H1 (cell line): ENCODE data around the gene BICDL1. TPM values are rescaled to one million over a fixed set of nuclear protein-coding genes. Genes with fewer than 3 reads are reported as not detected.

Experiments
- CTCF ChIA-PET: fragments of 300-600 bp; sonication (Branson Sonifier 250); formaldehyde crosslinking; loops from one replicate; lab custom pipeline; 2021; ENCODE audit not compliant: partially characterized antibody; lab: Charles Lee
- POLR2A ChIA-PET: fragments of 300-600 bp; sonication (Branson Sonifier 250); formaldehyde crosslinking; loops from one replicate; lab custom pipeline; 2021; ENCODE audit warnings: inconsistent platforms; ENCODE audit not compliant: partially characterized antibody; lab: Charles Lee
- DNase-seq, 2 experiments: peaks; one replicate each; pipeline versions ENCODE4 v3.0.0 to v3.0.0-alpha.2; 2010 to 2022; ENCODE audit warnings: low spot score in 2 of 2, low read depth in 1 of 2, mixed read lengths in 1 of 2
- FAIRE-seq: peaks from 2 replicates; lab custom pipeline; 2011; peaks lifted over from hg19 to GRCh38; lab: Jason Lieb, UNC
- H2AFZ ChIP-seq: 2 replicates; pipeline ENCODE4 v1.8.1; 2012; ENCODE audit warnings: low read length, inconsistent platforms
- H2AK5ac ChIP-seq: 2 replicates; pipeline ENCODE4 v1.6.1; 2013; ENCODE audit warnings: low read depth, low read length
- H2BK120ac ChIP-seq: replicated peaks from 2 replicates; pipeline ENCODE3; 2013; ENCODE audit warnings: low read depth, low read length, inconsistent platforms
- H2BK12ac ChIP-seq: 2 replicates; pipeline ENCODE4 v1.6.1; 2013; ENCODE audit warnings: low read depth, low read length
- H2BK15ac ChIP-seq: 2 replicates; pipeline ENCODE4 v1.6.1; 2013; ENCODE audit warnings: low read length
- H2BK20ac ChIP-seq: 2 replicates; pipeline ENCODE4 v1.6.1; 2013; ENCODE audit warnings: low read length
- H2BK5ac ChIP-seq: 2 replicates; pipeline ENCODE4 v1.6.1; 2013; ENCODE audit warnings: low read depth, low read length
- H3K14ac ChIP-seq: 2 replicates; pipeline ENCODE4 v1.6.1; 2013; ENCODE audit warnings: inconsistent platforms; ENCODE audit not compliant: insufficient read length
- H3K18ac ChIP-seq: 2 replicates; pipeline ENCODE4 v1.6.1; 2013; ENCODE audit warnings: low read length; ENCODE audit errors: extremely low read depth
- H3K23ac ChIP-seq: 2 replicates; pipeline ENCODE4 v1.6.1; 2013; ENCODE audit warnings: inconsistent platforms; ENCODE audit not compliant: insufficient read length
- H3K23me2 ChIP-seq: 2 replicates; pipeline ENCODE4 v1.6.1; 2013; ENCODE audit warnings: low read depth, low read length
- H3K27ac ChIP-seq: 2 replicates; pipeline ENCODE4 v1.6.1; 2011; ENCODE audit warnings: low read depth, low read length, inconsistent platforms
- H3K27me3 ChIP-seq, 4 experiments: replicated peaks in 1 of 4; 1 replicate in 1 of 4; 2 replicates in 3 of 4; pipeline versions ENCODE4 v1.6.1 to v1.8.1; 2011 to 2013; ENCODE audit warnings: low read length in 3 of 4, mild to moderate bottlenecking in 3 of 4, inconsistent platforms in 2 of 4, mixed read lengths in 2 of 4, moderate library complexity in 1 of 4; ENCODE audit not compliant: control insufficient read depth in 3 of 4, insufficient read depth in 3 of 4; ENCODE audit errors: extremely low read depth in 1 of 4
- H3K36me3 ChIP-seq, 4 experiments: 2 replicates each; pipeline versions ENCODE4 v1.6.1 to v1.8.1; 2011 to 2013; ENCODE audit warnings: mild to moderate bottlenecking in 4 of 4, low read length in 3 of 4, moderate library complexity in 2 of 4, control low read depth in 1 of 4, inconsistent platforms in 1 of 4; ENCODE audit not compliant: insufficient read depth in 4 of 4, control insufficient read depth in 2 of 4
- H3K4ac ChIP-seq: replicated peaks from 2 replicates; pipeline ENCODE3; 2013; ENCODE audit warnings: low read length, low read depth, mixed read lengths, inconsistent platforms; ENCODE audit not compliant: insufficient read length
- H3K4me1 ChIP-seq, 4 experiments: replicated peaks in 1 of 4; 1 replicate in 1 of 4; 2 replicates in 3 of 4; pipeline versions ENCODE4 v1.6.1 to v1.8.1; 2011 to 2013; ENCODE audit warnings: low read length in 3 of 4, inconsistent platforms in 2 of 4, mixed read lengths in 1 of 4; ENCODE audit not compliant: insufficient read depth in 4 of 4, control insufficient read depth in 3 of 4
- H3K4me2 ChIP-seq, 2 experiments: 2 replicates each; pipeline versions ENCODE4 v1.6.1 to v1.8.1; 2011 to 2013; ENCODE audit warnings: low read depth in 2 of 2, low read length in 2 of 2, control low read depth in 1 of 2, inconsistent platforms in 1 of 2, mild to moderate bottlenecking in 1 of 2; ENCODE audit not compliant: insufficient read depth in 1 of 2
- H3K4me3 ChIP-seq, 4 experiments: fragments of 200-600, 300-600 bp in 1 of 4; sonication (generic), shearing (Covaris generic), sonication (Bioruptor Twin) in 1 of 4; 2 replicates each; pipeline versions ENCODE4 v1.5.1 to v1.8.1; 2011 to 2016; ENCODE audit warnings: low read length in 4 of 4, low read depth in 3 of 4, control low read depth in 2 of 4, inconsistent platforms in 2 of 4, mild to moderate bottlenecking in 2 of 4, mixed read lengths in 1 of 4, moderate library complexity in 1 of 4; ENCODE audit not compliant: insufficient read depth in 2 of 4; ENCODE audit errors: extremely low read depth in 1 of 4
- H3K56ac ChIP-seq: replicated peaks from 2 replicates; pipeline ENCODE3; 2013; ENCODE audit warnings: low read depth, mild to moderate bottlenecking, mixed read lengths, low read length, inconsistent platforms; ENCODE audit not compliant: insufficient read length
- H3K79me1 ChIP-seq: 2 replicates; pipeline ENCODE4 v1.6.1; 2013; ENCODE audit warnings: low read depth, low read length, control low read depth
- H3K79me2 ChIP-seq, 2 experiments: 2 replicates each; pipeline versions ENCODE4 v1.6.1 to v1.8.1; 2012 to 2013; ENCODE audit warnings: low read length in 2 of 2, mild to moderate bottlenecking in 2 of 2, inconsistent platforms in 1 of 2; ENCODE audit not compliant: insufficient read depth in 2 of 2, control insufficient read depth in 1 of 2
- H3K9ac ChIP-seq, 4 experiments: replicated peaks in 1 of 4; 1 replicate in 1 of 4; 2 replicates in 3 of 4; pipeline versions ENCODE4 v1.6.1 to v1.8.1; 2011 to 2013; ENCODE audit warnings: low read depth in 3 of 4, low read length in 3 of 4, control low read depth in 2 of 4, mild to moderate bottlenecking in 2 of 4, moderate library complexity in 2 of 4, inconsistent platforms in 1 of 4; ENCODE audit errors: extremely low read depth in 1 of 4
- H3K9me3 ChIP-seq, 2 experiments: 2 replicates each; pipeline versions ENCODE4 v1.6.1 to v1.8.1; 2012 to 2013; ENCODE audit warnings: mild to moderate bottlenecking in 2 of 2, moderate library complexity in 2 of 2, control low read depth in 1 of 2, inconsistent platforms in 1 of 2, low read depth in 1 of 2, low read length in 1 of 2, mixed read lengths in 1 of 2; ENCODE audit not compliant: insufficient read depth in 2 of 2
- H4K20me1 ChIP-seq, 2 experiments: replicated peaks in 1 of 2; 2 replicates each; pipeline versions ENCODE3 to v1.8.1; 2011 to 2013; ENCODE audit warnings: inconsistent platforms in 2 of 2, low read length in 2 of 2, mild to moderate bottlenecking in 1 of 2; ENCODE audit not compliant: insufficient read depth in 2 of 2, control insufficient read depth in 1 of 2
- H4K5ac ChIP-seq: 2 replicates; pipeline ENCODE4 v1.6.1; 2013; ENCODE audit warnings: low read length, low read depth, mixed read lengths, inconsistent platforms; ENCODE audit not compliant: insufficient read length
- H4K8ac ChIP-seq: 2 replicates; pipeline ENCODE4 v1.8.0; 2013; ENCODE audit warnings: mild to moderate bottlenecking, moderate library complexity, low read length, inconsistent platforms; ENCODE audit not compliant: insufficient read depth; ENCODE audit errors: extremely low read depth
- H4K91ac ChIP-seq: replicated peaks from 2 replicates; pipeline ENCODE3; 2013; ENCODE audit warnings: low read length, mixed read lengths, inconsistent platforms; ENCODE audit not compliant: insufficient read length
- TEAD4 ChIP-seq: IDR thresholded peaks from 2 replicates; pipeline ENCODE4 v1.6.1; 2012; ENCODE audit warnings: low read depth, low read length, inconsistent platforms, mixed read lengths
- WGBS, 2 experiments: shearing (Covaris generic) in 1 of 2; methylation state at CpG; one replicate each; pipeline versions ENCODE4 v1.1.6 to v1.1.7; 2013 to 2015; ENCODE audit warnings: low lambda C conversion rate in 2 of 2, mixed read lengths in 2 of 2, inconsistent platforms in 1 of 2, low coverage in 1 of 2, missing lambda C conversion rate in 1 of 2; ENCODE audit not compliant: insufficient replicate concordance in 2 of 2, insufficient coverage in 1 of 2, insufficient read length in 1 of 2; ENCODE audit errors: extremely low coverage in 1 of 2, missing lambda C conversion rate in 1 of 2; 5-methylcytosine and 5-hydroxymethylcytosine counted together
- polyA plus RNA-seq, 7 experiments: library from polyadenylated mRNA; depleted of rRNA in 3 of 7; stranded (reverse) in 5 of 7; unstranded in 2 of 7; fragments of >200 nt in 5 of 7; fragments of 200-250 nt in 2 of 7; gene quantifications; 1 replicate in 5 of 7; 2 replicates in 1 of 7; 4 replicates in 1 of 7; pipeline versions ENCODE4 v1.2.1 to v1.2.3, GENCODE V29; 2011 to 2013; ENCODE audit warnings: missing spikeins in 2 of 7, mixed read lengths in 2 of 7
- total RNA-seq: library from RNA; stranded (reverse); fragmentation: NEBNext Ultra II Directional; extraction: Animal tissue kit (Norgen Biotek cat#: 25700); gene quantifications from 2 replicates; pipeline ENCODE4 v1.2.1, GENCODE V29; 2021

BICDL1 gene
- total and polyA plus RNA-seq, 2 of the 8 experiments (the other 6 are each of a cell fraction or from before 2014, with no cell fraction given): 17.2 to 25.9 TPM

DNA sequence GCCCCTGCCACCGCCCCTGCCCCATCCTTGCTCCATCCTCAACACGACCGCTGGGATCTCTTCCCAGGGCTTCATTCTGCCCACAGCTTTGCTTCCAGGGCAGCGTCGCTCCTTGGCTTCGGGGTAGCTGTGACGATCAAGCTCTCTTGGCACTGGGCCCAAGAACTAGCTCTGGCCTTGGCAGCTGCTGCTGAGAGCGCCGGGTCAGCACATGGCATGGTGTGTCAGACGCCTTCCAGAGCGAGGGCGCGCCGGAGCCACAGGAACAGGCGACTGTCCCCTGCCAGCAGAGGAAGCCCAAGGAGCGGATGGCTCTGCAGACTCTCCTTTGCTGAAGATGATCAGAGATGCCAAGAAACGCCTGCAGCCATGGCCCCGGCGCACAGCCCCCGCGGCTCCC is 111.6 kb downstream of the BICDL1 start:
- TF ChIP-seq TEAD4: no peak
- no peak overlapping the region; the same call in 1 of the 2 replicates for H2BK12ac ChIP-seq
- no peak overlapping the region for H3K27ac ChIP-seq
- FAIRE-seq (no peak), DNase-seq (no peak)
- no peak overlapping the region for H3K14ac ChIP-seq
- H3K23me2 ChIP-seq: no peaks in the 10 kb centered on the region
- H3K18ac ChIP-seq: no peak overlapping the region
- H3K36me3 ChIP-seq: peaks cover 0 to 19% (median 10%) of the 10 kb centered on the region in 4 experiments; a peak in 6 of 8 replicates
- H3K4me1 ChIP-seq: peaks cover 0 to 13% (median 6%) of the 10 kb centered on the region in 4 experiments; a peak in 5 of 7 replicates
- no peak overlapping the region for H3K4ac ChIP-seq
- no peaks in the 10 kb centered on the region for H3K27me3 ChIP-seq
- H2BK120ac ChIP-seq: no peak overlapping the region
- peaks cover 0 to 37% of the 10 kb centered on the region in 2 experiments; a peak in 3 of 4 replicates for H3K79me2 ChIP-seq
- H4K91ac ChIP-seq: no peak overlapping the region
- H4K20me1 ChIP-seq: peaks cover 6 to 16% of the 10 kb centered on the region in 2 experiments
- 97% methylated on average over 21 of the region's 21 CpGs; no CpG with 5 or more reads in 1 of the 2 experiments for WGBS, 2 experiments
- H2AFZ ChIP-seq: no peak overlapping the region
- H3K9ac ChIP-seq: no peak overlapping the region
- H2AK5ac ChIP-seq: no peak overlapping the region
- no peak overlapping the region for H4K5ac ChIP-seq
- H3K23ac ChIP-seq: no peak overlapping the region
- H2BK15ac ChIP-seq: no peak overlapping the region
- no peak overlapping the region for H3K56ac ChIP-seq
- peaks cover 10% of the 10 kb centered on the region; the same call in 1 of the 2 replicates for H3K79me1 ChIP-seq
- no peak overlapping the region; the same call in 1 of the 2 replicates for H4K8ac ChIP-seq
- ChIA-PET CTCF (interaction anchor here (0.6 to 2.6 kb wide), 5 partner anchors 8 to 17 kb away, joined by 3 to 12 read pairs (median 3); partner anchors contain the start of gene RAB35), POLR2A (interaction anchor here (0.9 to 6.3 kb wide), 7 partner anchors 9 to 101 kb away, joined by 3 to 52 read pairs (median 5); partner anchors contain the start of genes RAB35 and RPLP0)
- no peak overlapping the region for H2BK20ac ChIP-seq
- H2BK5ac ChIP-seq: no peak overlapping the region; the same call in 1 of the 2 replicates
- no peak overlapping the region for H3K4me2 ChIP-seq
- no peak overlapping the region for H3K4me3 ChIP-seq
- no peaks in the 10 kb centered on the region for H3K9me3 ChIP-seq
